NCI-H1930 (cell line): Measurements from ENCODE around the gene PRKCI.
"Not testable (repeated sequence)": the region's sequence is repeated elsewhere in the genome, so short reads cannot be mapped to it uniquely, and the experiment has no call there.

Experiments used
- DNase-seq, 2 experiments: peaks; one replicate each; lab custom pipeline; 2025; lab: John Stamatoyannopoulos, UW

PRKCI gene

GRCh38 chr3:170222647-170223541 is 670 bp downstream of the PRKCI start:
- DNase-seq: no peak

GRCh38 chr3:170225166-170225565 is 2.9 kb downstream of the PRKCI start:
- DNase-seq: no peak

- DNase-seq: no peak
Observed at GRCh38 chr3:170226426-170226960, 4.3 kb downstream of the PRKCI start.

- DNase-seq: no peak
Observed at GRCh38 chr3:170228093-170228766, 6.0 kb downstream of the PRKCI start.

GRCh38 chr3:170232266-170232665 is 10.0 kb downstream of the PRKCI start:
- no peak for DNase-seq

- no peak for DNase-seq
Observed at GRCh38 chr3:170233530-170233929, 11.3 kb downstream of the PRKCI start.

GRCh38 chr3:170240142-170240541 is 17.9 kb downstream of the PRKCI start:
- DNase-seq: no peak

- no peak for DNase-seq
Observed at GRCh38 chr3:170240671-170241070, 18.4 kb downstream of the PRKCI start.

GRCh38 chr3:170244576-170244975 is 22.4 kb downstream of the PRKCI start:
- DNase-seq: no peak

- DNase-seq: no peak
Observed at GRCh38 chr3:170247875-170248274, 25.7 kb downstream of the PRKCI start.

- DNase-seq: no peak
Observed at GRCh38 chr3:170256597-170256996, 34.4 kb downstream of the PRKCI start.

GRCh38 chr3:170257145-170257544 is 34.9 kb downstream of the PRKCI start:
- no peak for DNase-seq

- DNase-seq: no peak
Observed at GRCh38 chr3:170258105-170258487, 35.9 kb downstream of the PRKCI start.

- DNase-seq: no peak
Observed at GRCh38 chr3:170259907-170260306, 37.7 kb downstream of the PRKCI start.

GRCh38 chr3:170267793-170268192 is 45.6 kb downstream of the PRKCI start:
- DNase-seq: no peak

- not testable (repeated sequence) for DNase-seq
Observed at GRCh38 chr3:170269673-170270254, 47.5 kb downstream of the PRKCI start.

- no peak for DNase-seq
Observed at GRCh38 chr3:170270282-170270881, 48.2 kb downstream of the PRKCI start.

- DNase-seq: no peak
Observed at GRCh38 chr3:170274641-170275040, 52.4 kb downstream of the PRKCI start.

- DNase-seq: no peak
Observed at GRCh38 chr3:170275832-170276231, 53.6 kb downstream of the PRKCI start.

- DNase-seq: not testable (repeated sequence)
Observed at GRCh38 chr3:170277311-170277710, 55.1 kb downstream of the PRKCI start.

- no peak for DNase-seq
Observed at GRCh38 chr3:170277833-170278580, 55.8 kb downstream of the PRKCI start.

GRCh38 chr3:170278627-170279026 is 56.4 kb downstream of the PRKCI start:
- DNase-seq: no peak
